Fibroblast of skin of abdomen (primary cell): ENCODE results near the gene SDK1.

Source experiments
- DNase-seq: peaks from one replicate; pipeline ENCODE4 v3.0.0-alpha.2; 2013

The SDK1 gene

GRCh38 chr7:3345699-3346481, 44.8 kb downstream of the SDK1 start:
- no peak for DNase-seq

- no peak for DNase-seq
Observed at GRCh38 chr7:3349126-3349525, 48.1 kb downstream of the SDK1 start.

GRCh38 chr7:3356173-3356572, 55.1 kb downstream of the SDK1 start:
- no peak for DNase-seq

- DNase-seq = no peak
Observed at GRCh38 chr7:3358991-3359390, 57.9 kb downstream of the SDK1 start.

- DNase-seq = peak; percentile 9
Observed at GRCh38 chr7:3367261-3367660, 66.2 kb downstream of the SDK1 start.

- DNase-seq = no peak
Observed at GRCh38 chr7:3370068-3370830, 69.2 kb downstream of the SDK1 start.

- DNase-seq = no peak
Observed at GRCh38 chr7:3370921-3371320, 69.9 kb downstream of the SDK1 start.

GRCh38 chr7:3371601-3372000, 70.5 kb downstream of the SDK1 start:
- DNase-seq = peak; percentile 20

- no peak for DNase-seq
Observed at GRCh38 chr7:3374239-3374638, 73.2 kb downstream of the SDK1 start.

GRCh38 chr7:3378390-3379150, 77.5 kb downstream of the SDK1 start:
- DNase-seq = no peak

GRCh38 chr7:3380034-3380433, 79.0 kb downstream of the SDK1 start:
- DNase-seq = no peak

- DNase-seq = no peak
Observed at GRCh38 chr7:3380886-3381685, 80.0 kb downstream of the SDK1 start.

- DNase-seq = no peak
Observed at GRCh38 chr7:3386423-3387190, 85.6 kb downstream of the SDK1 start.

GRCh38 chr7:3393862-3394261, 92.8 kb downstream of the SDK1 start:
- peak; percentile 9 for DNase-seq

- no peak for DNase-seq
Observed at GRCh38 chr7:3397324-3397723, 96.3 kb downstream of the SDK1 start.

- DNase-seq = peak; percentile 2
Observed at GRCh38 chr7:3399858-3400257, 98.8 kb downstream of the SDK1 start.

GRCh38 chr7:3404501-3404900, 103.4 kb downstream of the SDK1 start:
- peak; percentile 48 for DNase-seq

GRCh38 chr7:3408814-3409595, 108.0 kb downstream of the SDK1 start:
- DNase-seq = peak; percentile 7

GRCh38 chr7:3412871-3413270, 111.8 kb downstream of the SDK1 start:
- no peak for DNase-seq

GRCh38 chr7:3415861-3416312, 114.8 kb downstream of the SDK1 start:
- DNase-seq = no peak

- DNase-seq = no peak
Observed at GRCh38 chr7:3416453-3416852, 115.4 kb downstream of the SDK1 start.
